ENCODE measurements around the gene SLC35B4.
A peak's percentile ranks its signal among the peaks of the same experiment; 100 is the strongest.
"Not testable (repeated sequence)": the region's sequence is repeated elsewhere in the genome, so short reads cannot be mapped to it uniquely, and the experiment has no call there.

The SLC35B4 gene

GRCh38 chr7:134330974-134331373, 14.2 kb upstream of the SLC35B4 start:
- no peak for DNase-seq

DNA sequence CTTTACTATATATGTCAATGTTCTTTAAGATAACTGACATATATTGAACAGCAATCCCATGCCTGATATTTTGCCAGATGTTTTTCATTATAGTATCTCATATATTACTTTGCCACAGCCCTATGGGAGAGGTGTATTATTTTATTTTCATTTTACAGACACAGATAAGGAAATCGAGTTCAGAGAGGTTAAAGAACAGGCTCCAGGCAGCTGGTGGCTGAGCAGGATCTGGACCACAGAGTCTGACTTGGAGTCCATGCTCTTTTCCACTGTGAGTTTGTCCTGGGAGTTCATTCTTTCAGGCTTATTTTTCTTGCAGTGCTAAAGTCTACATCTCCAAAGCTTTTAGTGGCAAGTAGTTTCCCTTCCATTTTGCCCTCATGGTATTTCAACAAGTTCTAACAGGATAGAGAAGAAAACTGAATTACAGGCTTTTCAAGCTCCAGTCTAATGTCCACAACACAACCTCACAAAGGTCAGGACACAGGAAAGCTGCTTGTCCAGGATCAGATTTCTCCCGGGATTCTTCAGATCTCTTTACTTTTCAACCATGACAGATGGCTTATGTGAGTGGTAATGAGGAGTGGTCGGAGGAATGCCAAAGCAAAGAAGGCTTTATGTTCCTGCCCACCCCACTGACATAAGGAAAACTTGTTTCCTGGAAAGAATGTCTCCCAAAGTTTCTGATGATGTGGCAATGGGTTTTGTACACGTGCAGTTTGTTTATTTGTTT, 13.1 kb upstream of the SLC35B4 start:
- DNase-seq: no peak

DNA sequence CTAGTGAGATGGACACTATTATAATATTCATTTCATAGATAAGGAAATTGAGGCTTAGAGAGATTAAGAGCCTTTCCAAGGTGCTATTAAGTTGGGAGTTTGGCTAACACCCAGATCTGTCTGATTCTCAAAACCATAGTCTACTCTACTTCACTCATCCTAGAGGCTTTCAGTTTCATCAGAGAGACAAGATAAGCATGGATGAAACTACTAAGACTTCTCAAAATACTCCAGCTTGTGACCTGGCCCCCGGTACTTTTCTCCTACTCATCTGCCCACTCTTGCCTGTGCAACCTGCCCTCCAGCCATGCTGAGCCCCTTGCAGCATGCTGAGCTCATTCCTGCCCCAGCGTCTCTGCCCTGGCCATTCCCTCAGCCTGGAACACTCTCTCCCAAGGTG, 12.2 kb upstream of the SLC35B4 start:
- no peak for DNase-seq

DNA sequence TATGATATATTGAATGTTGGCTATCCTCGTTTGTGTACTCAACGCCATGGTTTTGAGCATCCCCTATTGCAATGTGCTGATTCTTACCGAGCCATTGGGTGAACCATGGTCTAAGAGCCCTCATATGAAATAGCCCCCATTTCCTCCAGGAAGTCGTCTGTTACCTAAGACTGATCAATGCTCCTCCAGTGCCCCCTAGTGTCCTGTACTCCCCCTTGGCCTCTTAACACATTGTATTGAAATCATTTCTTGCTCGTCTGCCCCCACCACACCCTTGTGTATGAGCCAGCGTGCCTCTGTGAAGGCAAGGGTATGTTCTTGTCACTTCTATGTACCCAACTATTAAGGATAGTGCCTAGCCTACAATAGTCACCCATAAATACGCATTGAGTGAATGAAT, 11.2 kb upstream of the SLC35B4 start:
- peak; percentile 53 for DNase-seq

DNA sequence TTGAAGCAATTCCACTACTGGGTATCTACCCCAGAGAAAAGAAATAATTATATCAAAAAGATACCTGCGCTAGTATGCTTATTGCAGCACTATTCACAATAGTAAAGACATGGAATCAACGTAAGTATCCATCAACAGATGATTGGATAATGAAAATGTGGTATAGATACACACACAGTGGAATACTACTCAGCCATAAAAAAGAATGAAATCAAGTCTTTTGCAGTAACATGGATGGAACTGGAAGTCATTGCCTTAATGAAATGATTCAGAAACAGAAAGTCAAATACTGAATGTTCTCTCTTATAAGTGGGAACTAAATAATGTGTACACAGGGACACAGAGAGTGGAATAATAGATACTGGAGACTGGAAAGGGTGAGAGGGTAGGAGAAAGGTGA, 7.4 kb upstream of the SLC35B4 start:
- DNase-seq: no peak

DNA sequence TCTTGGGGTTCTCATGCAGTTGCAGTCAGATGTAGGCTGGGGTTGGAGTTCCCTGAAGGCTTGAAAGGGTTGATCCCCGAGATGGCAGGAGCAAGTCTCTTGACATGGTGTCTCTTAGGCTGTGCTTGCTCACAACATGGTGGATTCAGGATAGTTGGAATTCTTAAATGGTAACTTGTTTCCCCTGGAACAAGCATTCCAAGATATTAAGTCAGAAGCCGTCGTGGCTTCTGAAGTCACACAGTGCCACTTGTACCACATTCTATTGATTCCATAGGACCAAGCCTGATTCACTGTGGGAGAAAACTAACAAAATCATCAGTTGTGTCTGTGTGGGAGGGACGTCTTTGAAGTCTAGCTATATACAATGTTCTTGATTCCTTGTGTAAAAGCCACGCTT, 3.5 kb upstream of the SLC35B4 start:
- DNase-seq: no peak

GRCh38 chr7:134318443-134318842, 1.7 kb upstream of the SLC35B4 start:
- no peak for DNase-seq

GRCh38 chr7:134317434-134317833, 704 bp upstream of the SLC35B4 start:
- DNase-seq: no peak

GRCh38 chr7:134315679-134316538, 821 bp downstream of the SLC35B4 start:
- no peak for DNase-seq

GRCh38 chr7:134313543-134313942, 3.2 kb downstream of the SLC35B4 start:
- no peak for DNase-seq

DNA sequence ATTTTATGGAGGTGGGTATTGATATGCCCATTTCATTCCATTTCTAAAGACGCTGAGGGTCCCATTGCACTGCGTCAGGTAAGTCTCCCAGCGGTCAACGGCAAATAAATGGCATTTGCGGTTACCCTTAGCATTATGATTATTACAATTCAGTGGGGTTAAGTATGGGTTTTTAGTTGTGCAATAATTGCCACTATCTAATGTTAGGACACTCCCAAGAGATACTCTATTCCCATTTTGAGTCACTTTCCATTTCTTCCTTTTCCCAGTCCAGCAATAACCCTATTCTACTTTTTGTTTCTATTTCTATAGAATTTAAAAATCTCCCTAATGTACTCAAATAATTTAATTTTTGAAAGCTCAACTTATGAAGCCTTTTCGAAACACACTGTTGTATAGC, 4.0 kb downstream of the SLC35B4 start:
- no peak for DNase-seq

GRCh38 chr7:134311807-134312206, 4.9 kb downstream of the SLC35B4 start:
- DNase-seq: no peak

DNA sequence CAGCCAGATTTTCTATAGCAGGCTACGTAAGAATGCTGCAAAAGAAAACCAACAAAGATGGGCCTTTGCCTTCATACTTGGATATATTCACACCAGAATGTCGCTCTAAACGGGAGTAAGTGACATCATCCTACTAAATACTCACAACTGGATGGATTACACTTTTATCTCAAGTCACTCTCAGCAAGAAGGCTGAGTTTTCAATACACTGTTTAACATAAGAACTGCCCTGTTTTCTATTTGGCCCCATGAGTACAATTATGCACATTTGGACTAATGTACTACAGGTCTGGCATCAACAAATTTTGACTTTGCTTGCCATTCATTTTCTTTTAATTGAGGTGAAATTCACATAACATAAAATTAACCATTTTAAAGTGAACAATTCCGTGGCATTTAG, 8.2 kb downstream of the SLC35B4 start:
- no peak for DNase-seq

DNA sequence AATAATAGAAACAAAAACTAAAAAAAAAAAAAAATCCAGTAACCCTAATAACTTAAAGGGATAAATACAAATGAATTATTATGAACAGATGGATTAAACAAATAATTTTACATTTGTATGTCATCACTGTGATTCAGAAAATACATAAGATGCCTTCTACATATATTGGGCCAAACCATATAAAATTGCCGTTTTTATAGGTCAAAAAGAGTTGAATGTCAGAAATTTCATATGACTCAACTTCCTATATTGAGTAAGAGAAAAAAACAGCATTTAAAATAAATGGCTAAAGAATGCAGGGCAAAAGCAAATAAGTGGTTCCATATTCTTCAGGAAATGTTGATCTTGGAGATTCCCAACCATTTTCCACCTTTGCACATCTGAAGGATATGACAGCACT, 9.4 kb downstream of the SLC35B4 start:
- DNase-seq: no peak

- no peak for DNase-seq
Measured at GRCh38 chr7:134302120-134302519, 14.6 kb downstream of the SLC35B4 start.

DNA sequence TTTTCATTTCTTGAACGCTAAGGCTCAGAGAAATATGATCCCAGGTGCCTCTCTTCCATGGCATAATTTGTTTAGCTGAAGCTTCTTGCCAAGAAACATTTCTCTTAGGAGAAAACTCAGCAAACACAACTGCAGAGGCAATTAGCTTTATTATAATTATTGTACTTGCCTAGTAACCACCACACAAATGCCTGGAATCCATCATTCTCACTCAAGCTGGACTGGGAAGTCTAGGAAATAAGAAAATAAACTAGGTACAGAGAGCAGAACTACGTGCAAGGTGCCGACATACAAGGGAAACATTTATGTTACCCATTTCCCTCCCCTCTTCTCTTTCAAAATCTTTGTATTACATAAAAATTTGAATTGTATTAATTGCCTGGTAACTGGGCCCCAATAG, 15.1 kb downstream of the SLC35B4 start:
- no peak for DNase-seq

DNA sequence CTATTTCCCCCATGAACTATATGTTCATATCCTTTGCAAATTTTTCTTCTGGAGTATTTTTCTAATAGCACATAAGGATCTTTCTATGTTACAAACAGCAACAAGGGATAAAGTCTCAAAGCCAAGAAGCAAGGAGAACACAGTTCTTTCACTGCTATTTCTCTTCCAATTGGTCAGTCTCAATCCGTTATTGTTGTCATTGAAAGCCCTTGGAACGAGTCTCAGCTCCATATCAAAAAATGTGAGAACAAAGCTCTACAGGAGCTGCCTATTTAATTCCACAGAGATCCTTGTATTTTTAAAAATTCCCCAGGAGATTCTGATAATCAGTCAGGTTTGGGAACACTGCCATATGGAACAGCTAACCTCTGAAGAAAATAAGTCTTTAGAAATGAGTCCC, 15.7 kb downstream of the SLC35B4 start:
- DNase-seq: no peak

DNA sequence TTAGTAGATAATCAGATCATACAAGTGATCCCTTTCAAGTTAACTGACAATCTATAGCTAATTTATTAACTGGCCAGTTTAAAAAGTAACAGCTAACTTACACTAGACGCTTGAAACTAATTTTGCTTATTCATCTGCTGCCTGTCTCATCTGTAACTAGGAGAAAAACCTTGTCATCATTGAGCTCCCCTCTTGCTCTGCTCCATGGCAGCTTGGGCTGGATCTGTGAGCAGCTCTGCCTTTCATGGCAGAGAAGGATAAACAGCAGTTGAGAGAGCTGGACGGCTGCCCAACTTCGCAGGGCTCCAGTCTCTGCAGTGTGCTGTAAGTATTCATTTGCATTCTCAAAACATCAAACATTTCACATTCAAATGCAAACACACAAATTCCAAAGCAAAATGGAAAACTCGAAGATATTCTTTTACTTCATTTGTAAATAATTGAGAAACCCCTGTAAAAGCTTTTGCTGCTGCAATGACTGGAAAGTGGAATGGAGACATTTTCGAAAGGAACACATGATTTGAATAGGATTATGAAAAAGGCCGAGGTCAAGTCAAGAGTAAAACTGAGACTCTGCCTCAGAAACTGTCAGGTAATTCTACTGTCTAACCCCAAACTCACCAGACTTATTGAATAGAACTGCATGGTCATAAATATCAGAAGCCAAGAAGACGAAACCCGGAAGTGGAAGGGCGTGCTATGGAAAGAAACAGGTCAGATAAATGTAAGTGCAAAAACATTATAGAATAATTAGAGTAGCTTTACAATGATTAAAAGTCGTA, 17.6 kb downstream of the SLC35B4 start:
- DNase-seq: no peak

- no peak for DNase-seq
Measured at GRCh38 chr7:134297489-134297888, 19.2 kb downstream of the SLC35B4 start.

GRCh38 chr7:134295982-134296381, 20.7 kb downstream of the SLC35B4 start:
- DNase-seq: not testable (repeated sequence)

DNA sequence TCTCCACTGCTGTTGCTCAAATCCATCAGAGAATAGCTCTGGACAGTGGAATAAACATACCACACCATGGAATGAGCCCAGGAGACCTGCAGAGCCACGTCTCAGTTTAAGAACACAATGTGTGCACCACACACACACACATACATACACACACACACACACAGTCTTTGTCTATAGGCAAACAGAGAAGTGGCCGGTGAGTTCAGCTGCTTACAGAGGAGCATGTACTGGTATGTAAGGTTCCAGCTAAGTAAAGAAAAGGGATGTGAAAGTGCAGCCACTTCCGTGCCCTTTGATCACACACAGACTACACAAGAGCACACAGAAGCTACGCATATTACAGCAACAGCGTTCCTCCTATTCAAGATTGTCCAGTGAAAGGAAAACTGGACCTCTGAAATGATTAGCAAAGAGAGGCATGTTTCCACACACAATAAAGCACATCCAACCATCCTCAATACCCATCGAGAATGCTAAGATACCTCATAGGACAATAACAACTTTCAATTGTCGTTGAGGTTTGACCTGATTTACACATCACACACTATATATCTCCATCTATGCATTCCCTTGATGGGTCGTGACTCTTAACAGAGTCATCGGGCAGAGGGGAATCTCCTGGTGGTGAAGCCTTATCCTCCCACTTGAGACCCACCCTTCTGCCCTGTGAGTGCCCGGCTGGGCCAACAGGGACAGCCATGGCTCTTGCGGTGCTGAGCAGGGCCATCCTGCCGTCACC, 23.6 kb downstream of the SLC35B4 start:
- DNase-seq: peak; percentile 57

DNA sequence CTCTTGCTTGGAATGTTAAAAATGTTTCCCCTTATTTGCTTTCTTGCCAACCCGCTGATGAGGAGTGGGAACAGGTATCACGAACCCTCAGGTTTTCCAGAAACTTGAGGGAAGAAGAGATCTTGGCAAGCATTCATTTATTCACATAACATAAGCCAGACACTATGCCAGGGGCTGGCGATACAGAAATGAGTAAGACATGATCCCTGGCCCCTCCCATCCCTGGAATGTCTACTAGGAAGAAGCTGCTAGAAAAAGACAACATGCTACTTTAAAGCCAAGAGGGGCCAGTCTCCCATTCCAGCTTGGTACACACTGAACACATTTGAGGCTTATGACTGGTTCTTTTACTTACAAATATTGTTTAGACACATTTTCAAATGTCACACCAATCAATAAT, 26.4 kb downstream of the SLC35B4 start:
- no peak for DNase-seq

- DNase-seq: no peak
Measured at GRCh38 chr7:134289841-134290240, 26.9 kb downstream of the SLC35B4 start.

All from CD4-positive, alpha-beta T cell treated with Interleukin-15 for 1 hour (primary cell).